SK-MEL-5 (cell line): ENCODE data around the gene OR6T1. TPM values are rescaled to one million over a fixed set of nuclear protein-coding genes. Genes with fewer than 3 reads are reported as not detected.

Experiments
- DNase-seq: peaks from one replicate; pipeline ENCODE4 v3.0.0-alpha.2; 2016; ENCODE audit warnings: low read depth, low spot score
- in situ Hi-C: cut with HindIII; loops from 2 replicates; pipeline ENCODE4 v1.10.0; 2016; ENCODE audit warnings: low sequenced_read_pairs, high pct_unique_total_duplicates, low pct_unique_long_range_greater_than_20kb
- polyA plus RNA-seq, 2 experiments: library from polyadenylated mRNA; depleted of rRNA; stranded (reverse); fragments of >200 nt; gene quantifications; 2 replicates each; pipeline ENCODE4 v1.2.3, GENCODE V29; 2015
- total RNA-seq: library from RNA; depleted of rRNA; stranded (reverse); fragments of >200 nt; shearing (Covaris generic); gene quantifications from 2 replicates; pipeline ENCODE4 v1.2.3, GENCODE V29; 2014; rRNA removed

The OR6T1 gene
- not detected in 2 replicates for total RNA-seq
- polyA plus RNA-seq (2015; cell fraction: cytosol; rRNA removed), result not detected in 2 replicates
- not detected in 2 replicates for polyA plus RNA-seq (2015; cell fraction: nucleus; rRNA removed)

GRCh38 chr11:123943738-123944137 is at the start of gene OR6T1:
Gene OR6T1, minus strand, starts transcription at chr11:123943838. Its CDS starts 0 bp downstream, at chr11:123943838.
- no peak for DNase-seq
- in situ Hi-C loops, result no loop called here

GRCh38 chr11:123979311-123979710 is 35.7 kb upstream of the OR6T1 start:
- no peak for DNase-seq
- in situ Hi-C loops, result no loop called here

- DNase-seq, result no peak
- in situ Hi-C loops, result no loop called here
Measured at GRCh38 chr11:123977731-123978347, 34.2 kb upstream of the OR6T1 start, which contains the start of gene OR10S1. Gene OR10S1, minus strand, starts transcription at chr11:123977781. Its CDS starts 117 bp downstream, at chr11:123977664.

- DNase-seq, result no peak
Measured at GRCh38 chr11:123976770-123977560, 33.3 kb upstream of the OR6T1 start.

GRCh38 chr11:123973816-123974215 is 30.2 kb upstream of the OR6T1 start:
- in situ Hi-C loops, result no loop called here
- no peak for DNase-seq

More at GRCh38 chr11:123976770-123977560, 33.3 kb upstream of the OR6T1 start:
- in situ Hi-C loops, result no loop called here

- in situ Hi-C loops, result no loop called here
Measured at GRCh38 chr11:123956752-123957151, 13.1 kb upstream of the OR6T1 start.

GRCh38 chr11:123945132-123945531 is 1.5 kb upstream of the OR6T1 start:
- DNase-seq, result no peak
- in situ Hi-C loops, result no loop called here

More at GRCh38 chr11:123956752-123957151, 13.1 kb upstream of the OR6T1 start:
- DNase-seq, result no peak

- in situ Hi-C loops, result no loop called here
- no peak for DNase-seq
Measured at GRCh38 chr11:123942413-123942812, 1.2 kb downstream of the OR6T1 start.

- no peak for DNase-seq
- in situ Hi-C loops, result no loop called here
Measured at GRCh38 chr11:123939317-123939716, 4.3 kb downstream of the OR6T1 start, which contains the start of gene OR4D5. Gene OR4D5, plus strand, starts transcription at chr11:123939617. Its CDS starts 0 bp downstream, at chr11:123939617.

- in situ Hi-C loops, result no loop called here
- no peak for DNase-seq
Measured at GRCh38 chr11:123924027-123924426, 19.6 kb downstream of the OR6T1 start.

GRCh38 chr11:123920943-123921342 is 22.7 kb downstream of the OR6T1 start:
- DNase-seq, result no peak
- in situ Hi-C loops, result no loop called here

GRCh38 chr11:123905826-123906225 is 37.8 kb downstream of the OR6T1 start:
- DNase-seq, result no peak
- in situ Hi-C loops, result no loop called here

- DNase-seq, result no peak
- in situ Hi-C loops, result no loop called here
Measured at GRCh38 chr11:123904932-123905331, 38.7 kb downstream of the OR6T1 start.

GRCh38 chr11:123903932-123904331 is 39.7 kb downstream of the OR6T1 start:
- in situ Hi-C loops, result no loop called here
- no peak for DNase-seq

GRCh38 chr11:123901867-123902266 is 41.8 kb downstream of the OR6T1 start, which contains the start of gene OR8D4:
Gene OR8D4, plus strand, starts transcription at chr11:123902167. Its CDS starts 4,265 bp downstream, at chr11:123906432.
- no peak for DNase-seq
- in situ Hi-C loops, result no loop called here

GRCh38 chr11:123899792-123900191 is 43.8 kb downstream of the OR6T1 start:
- DNase-seq, result no peak
- in situ Hi-C loops, result no loop called here
